GM21576 (cell line): Measurements from ENCODE around the gene ARHGAP33.

Experiments
- ATAC-seq: cut with Tn5 transposase; IDR thresholded peaks from one replicate; pipeline ENCODE4 v1.9.1; 2021; ENCODE audit warnings: mild to moderate bottlenecking, moderate library complexity; ENCODE audit not compliant: unreplicated experiment

The ARHGAP33 gene

DNA sequence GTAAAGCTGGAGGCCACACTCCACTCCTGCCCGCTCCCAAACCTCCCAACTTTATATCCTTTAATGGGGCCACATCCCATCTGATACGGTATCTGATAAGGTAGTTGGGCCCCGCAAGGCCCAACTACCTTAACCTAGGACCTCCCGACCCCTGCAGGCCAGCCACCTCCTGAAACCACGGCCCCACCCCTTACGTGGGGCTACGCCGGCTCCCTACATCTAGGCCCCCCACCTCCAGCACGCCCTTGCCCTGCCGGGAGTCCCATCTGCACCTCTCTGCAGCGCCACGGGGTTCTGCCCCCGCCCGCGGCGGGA is 35.3 kb upstream of the ARHGAP33 start:
- peak; percentile 11 for ATAC-seq

DNA sequence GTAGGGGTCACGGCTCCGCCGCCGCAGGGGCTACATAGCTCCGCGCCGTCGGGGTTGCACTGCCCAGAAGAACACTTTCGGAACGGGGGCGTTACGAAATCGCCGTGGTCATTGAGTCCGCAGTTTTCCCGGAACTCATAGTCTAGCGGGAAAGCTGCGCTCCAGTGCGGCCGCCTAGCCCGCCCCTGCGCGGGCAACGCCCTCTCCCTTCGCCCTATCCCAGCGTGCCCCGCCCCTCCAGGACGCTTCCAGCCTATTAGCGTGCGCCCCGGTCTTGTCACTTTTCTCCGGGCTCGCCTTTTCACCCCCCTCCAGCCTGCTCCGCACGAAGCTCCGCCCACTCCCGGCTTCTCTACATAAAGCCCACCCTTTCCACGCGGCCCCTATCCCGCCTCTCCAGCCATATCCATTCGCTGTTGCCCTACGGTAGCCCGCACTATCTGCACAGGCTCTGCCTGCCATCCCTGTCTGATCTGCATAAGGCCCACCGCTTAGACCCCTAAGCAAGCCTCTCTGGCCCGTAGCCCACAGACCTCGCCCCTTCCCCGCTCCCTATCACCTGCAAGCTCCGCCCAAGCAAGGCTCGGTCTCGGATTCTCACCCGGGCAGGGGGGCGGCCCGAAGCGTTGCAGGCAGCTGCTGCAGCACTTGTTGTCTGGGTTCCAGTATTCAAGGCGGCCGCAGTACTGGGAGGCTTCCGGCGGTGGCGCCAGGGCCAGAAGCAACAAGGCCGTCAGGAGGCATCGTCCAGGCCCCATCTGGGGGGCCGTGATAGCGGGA is 34.8 kb upstream of the ARHGAP33 start:
- ATAC-seq: peak; percentile 46

DNA sequence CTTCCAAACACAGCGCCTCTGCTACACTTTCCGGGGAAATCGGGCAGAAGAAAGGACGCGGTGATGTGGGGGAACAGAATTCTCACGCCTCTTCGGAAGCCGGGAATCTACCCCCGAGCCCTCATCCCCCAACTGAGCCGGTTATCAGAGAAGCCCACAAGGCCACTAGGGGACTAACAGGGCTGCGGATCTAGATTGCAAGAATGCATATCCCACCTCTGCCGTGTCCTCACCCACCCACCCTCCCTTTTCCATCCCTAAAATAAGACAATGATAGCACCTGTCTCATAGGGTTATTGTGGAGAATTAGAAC is 34.2 kb upstream of the ARHGAP33 start:
- no peak for ATAC-seq

DNA sequence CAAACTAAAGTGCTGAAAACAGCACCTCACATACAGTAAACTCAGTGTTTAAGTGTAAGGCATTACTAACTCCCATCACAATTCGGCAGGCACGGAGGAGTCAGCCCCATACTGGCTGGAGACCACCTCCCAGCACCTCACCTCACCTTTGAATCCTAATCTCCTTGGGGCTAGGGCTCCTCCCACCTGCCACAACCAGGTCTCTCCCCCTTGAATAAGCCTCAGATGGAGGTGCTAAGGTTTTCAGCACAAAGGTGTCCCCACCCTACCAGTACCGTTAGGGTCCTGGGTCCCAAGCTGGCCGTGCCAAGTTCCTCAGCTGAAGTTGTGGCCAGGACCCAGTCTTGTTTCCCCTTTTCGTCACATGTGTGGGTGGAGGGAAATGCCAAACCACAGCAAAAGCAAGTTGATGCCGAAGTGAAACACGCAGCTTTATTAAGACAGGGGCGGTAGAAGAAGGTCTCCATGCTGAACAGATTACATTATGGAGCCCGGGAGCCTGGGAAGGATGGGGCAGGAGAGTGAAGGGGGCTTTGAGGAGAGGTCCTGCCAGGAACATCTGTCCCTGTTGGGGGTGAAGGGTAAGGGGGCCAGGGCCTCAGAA is 33.1 kb upstream of the ARHGAP33 start, which contains the start of gene IGFLR1:
Gene IGFLR1, minus strand, starts transcription at position 332 of the 604 bp plus-strand sequence. CDS start 1,272 bp downstream, outside the sequence.
- ATAC-seq: no peak

DNA sequence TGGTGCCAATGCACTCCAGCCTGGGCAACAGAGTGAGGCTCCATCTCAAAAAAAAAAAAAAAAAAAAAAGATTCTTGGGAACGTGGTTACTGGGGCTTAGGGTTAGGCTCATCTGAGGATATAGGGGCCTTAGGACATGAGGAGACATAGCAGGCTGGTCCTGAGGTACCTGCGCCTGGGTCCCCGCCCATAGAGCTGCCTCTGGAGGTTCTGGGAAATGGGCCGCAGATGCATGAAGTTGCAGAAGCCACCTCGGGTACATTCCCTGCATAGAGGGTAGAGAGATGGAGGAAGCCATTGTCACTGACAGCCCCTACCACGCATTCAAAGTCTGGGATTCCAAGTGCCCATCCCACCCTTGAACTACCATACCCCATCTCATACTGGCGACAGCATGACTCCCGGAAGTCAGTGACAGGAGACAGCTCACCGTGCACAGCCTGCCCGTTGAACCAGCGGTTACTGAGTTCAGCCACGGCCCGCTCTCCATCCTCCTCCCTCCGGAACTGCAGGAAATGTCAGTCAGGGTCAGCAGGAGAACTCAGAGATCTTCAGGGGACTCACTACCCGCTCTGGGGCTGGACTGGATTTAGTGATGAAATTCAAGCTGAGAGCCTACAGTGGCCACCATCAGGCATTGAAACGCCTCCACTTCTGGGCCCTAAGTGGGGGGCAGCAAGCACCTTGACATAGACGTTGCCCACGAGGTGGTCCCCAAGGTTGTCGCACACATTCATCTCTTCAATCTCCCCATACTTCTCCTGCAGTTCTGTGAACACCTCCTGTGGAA is 31.5 kb upstream of the ARHGAP33 start:
- ATAC-seq: no peak

DNA sequence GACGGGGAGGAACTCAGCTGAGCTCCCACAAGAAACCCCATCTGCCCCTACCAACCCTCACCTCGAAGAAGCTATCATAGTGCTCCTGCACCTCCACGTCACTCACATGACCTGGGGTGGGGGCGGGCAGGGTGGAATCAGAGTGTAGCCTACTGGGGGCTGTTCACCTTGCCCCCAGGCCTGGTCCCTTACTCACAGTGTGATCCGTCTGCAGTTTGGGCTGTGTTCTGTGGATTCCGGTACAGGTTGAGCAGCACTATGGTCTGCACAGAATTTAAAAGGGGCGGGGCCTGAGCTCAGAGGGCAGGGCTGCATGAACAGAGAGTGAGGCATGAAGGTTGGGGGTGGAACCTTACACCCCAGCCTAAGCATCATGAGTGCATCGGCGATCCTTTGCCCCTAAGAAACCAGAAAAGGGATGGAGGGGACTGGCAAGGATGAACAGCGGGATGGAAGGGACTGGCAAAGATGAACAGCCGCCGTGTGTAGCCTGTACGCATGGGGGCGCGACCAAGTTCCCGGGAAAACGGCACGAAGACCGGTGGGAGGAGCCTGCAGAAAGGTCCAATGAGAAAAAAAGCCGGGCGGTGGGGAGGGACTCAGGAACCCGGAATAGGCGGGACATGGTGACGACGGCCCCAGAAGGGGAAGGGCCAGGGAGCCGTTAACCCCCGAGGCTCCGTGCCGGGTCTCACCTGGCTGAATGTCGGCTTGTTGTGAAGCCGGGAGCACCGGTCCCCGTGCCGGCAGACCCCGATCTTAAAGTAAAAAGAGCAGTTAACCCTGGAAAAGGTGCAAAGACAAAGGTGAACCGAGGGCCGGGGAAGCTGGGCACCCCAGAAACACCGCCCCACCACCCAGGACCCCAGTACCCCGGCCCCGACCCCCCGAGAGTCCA is 30.7 kb upstream of the ARHGAP33 start:
- ATAC-seq: peak; percentile 33

DNA sequence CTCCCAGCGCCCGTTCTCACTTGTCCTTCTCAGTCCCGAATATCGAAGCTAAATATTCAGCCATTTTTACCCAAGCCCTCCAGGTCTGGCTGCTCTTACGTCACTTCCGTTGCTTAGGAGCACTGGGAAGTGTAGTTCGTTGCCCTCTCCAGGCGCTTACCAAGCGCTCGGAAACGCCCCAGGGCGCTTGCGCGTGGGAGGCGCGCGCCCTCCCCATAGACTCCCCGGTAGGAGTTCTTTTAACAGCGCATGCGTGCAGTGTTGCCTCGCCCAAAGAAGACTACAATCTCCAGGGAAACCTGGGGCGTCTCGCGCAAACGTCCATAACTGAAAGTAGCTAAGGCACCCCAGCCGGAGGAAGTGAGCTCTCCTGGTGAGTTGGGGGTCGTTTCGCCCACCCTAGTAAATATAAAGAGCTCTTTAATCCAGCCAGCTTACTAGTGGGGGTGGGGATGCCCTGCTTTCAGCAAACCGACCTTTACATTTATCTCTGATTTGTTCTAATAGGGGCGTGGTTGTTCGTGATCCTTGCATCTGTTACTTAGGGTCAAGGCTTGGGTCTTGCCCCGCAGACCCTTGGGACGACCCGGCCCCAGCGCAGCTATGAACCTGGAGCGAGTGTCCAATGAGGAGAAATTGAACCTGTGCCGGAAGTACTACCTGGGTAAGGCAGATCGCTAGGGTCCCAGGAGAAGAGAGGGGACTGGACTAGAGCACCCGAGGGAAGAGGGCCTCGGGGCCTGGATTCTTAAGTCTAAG is 29.9 kb upstream of the ARHGAP33 start, which contains the start of the genes PSENEN and U2AF1L4:
Gene PSENEN, plus strand, starts transcription at position 324 of the 759 bp plus-strand sequence. Its CDS starts 280 bp downstream, at position 604.
Gene U2AF1L4, minus strand, starts transcription at position 91 of the 759 bp plus-strand sequence. Its CDS starts 27 bp downstream, at position 64.
- peak; percentile 36 for ATAC-seq

DNA sequence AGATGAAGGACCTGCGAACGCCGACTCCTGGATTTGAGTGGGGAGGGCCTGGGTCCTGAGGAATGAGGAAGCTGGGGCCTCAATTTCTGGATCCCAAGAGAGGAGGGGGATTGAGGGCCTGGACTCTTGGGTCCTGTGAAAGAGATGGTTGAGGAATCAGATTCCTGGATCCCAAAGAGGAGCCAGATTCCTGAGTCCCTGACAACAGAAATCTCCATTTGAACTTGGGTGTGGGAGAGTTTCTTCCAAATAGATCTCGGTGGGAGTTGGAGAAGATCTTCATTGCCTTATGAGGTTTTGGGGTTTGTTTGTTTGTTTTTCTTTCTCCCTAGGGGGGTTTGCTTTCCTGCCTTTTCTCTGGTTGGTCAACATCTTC is 29.3 kb upstream of the ARHGAP33 start:
- ATAC-seq: no peak

DNA sequence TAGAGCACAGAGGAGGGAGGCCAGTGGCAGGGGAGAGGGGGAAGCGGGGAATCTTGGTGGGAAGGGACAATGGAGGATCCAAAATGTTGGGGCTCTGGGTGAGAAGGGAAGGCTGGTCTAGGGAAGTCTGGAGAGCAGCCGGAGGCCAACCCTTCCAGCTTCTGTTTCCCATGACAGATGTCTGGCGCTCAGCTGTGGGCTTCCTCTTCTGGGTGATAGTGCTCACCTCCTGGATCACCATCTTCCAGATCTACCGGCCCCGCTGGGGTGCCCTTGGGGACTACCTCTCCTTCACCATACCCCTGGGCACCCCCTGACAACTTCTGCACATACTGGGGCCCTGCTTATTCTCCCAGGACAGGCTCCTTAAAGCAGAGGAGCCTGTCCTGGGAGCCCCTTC is 28.8 kb upstream of the ARHGAP33 start:
- ATAC-seq: no peak

DNA sequence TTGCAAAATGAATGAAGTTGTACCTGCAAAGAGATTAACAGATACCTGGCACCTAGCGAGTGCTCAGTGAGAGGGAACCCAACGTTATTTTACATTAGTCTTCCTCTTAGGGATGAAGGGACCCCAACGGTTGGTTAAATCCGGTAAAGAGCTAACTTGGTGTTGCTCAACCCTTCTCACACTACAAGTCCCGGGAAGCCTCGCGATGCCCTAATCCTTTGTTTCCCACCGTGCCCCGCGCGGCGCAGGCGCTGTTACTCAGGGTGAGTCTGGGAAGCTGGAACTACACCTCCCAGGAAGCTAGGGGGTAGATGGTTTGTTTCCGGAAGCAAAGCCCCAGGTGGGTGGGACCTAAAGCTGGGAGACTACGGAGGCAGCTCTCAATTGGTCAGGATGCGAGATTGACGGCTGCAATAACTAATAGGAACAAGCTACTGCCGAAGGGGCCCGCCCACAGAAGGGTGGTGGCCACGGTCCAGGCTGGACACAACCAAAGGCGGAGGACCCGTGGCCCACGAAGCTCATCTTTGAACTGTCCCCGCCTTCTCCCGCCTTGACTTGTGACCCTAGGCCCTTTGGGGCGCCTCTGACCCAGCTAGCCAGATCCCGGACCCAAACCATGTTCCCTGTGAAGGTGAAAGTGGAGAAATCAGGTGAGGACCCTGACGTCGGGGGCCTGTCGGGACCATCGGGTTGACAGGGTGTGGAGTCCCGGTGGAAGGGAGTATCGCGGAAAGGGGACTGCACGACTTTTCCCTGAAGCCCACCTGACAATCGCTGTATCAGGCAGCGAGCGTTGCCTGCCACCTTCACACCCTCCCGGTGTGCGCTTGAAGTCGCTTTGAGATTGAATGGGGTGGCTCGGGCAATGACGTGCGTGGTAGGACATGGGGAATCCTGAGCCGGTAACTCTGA is 27.0 kb upstream of the ARHGAP33 start, which contains the start of gene LIN37:
Gene LIN37, plus strand, starts transcription at position 471 of the 915 bp plus-strand sequence. Its CDS starts 149 bp downstream, at position 620.
- peak; percentile 65 for ATAC-seq

DNA sequence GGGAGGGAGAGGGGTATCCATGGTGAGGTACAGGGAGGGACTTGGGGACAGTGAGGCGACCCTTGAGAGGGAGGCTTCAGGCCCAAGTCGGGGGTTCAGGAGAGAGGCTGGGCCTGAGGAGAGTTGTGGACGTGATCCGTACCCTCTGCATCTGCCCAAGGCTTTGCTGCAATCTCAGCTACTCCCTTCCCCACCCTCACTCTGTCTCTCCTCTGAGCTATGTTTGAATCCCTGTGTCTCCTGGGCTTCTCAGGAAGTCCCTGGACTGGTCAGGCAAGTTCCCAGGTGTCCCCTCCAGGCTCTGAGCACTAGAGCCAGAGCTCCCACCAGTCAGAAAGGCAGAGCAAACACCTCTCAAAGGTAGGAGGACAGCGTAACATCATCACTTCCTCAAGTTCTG is 25.2 kb upstream of the ARHGAP33 start:
- no peak for ATAC-seq

DNA sequence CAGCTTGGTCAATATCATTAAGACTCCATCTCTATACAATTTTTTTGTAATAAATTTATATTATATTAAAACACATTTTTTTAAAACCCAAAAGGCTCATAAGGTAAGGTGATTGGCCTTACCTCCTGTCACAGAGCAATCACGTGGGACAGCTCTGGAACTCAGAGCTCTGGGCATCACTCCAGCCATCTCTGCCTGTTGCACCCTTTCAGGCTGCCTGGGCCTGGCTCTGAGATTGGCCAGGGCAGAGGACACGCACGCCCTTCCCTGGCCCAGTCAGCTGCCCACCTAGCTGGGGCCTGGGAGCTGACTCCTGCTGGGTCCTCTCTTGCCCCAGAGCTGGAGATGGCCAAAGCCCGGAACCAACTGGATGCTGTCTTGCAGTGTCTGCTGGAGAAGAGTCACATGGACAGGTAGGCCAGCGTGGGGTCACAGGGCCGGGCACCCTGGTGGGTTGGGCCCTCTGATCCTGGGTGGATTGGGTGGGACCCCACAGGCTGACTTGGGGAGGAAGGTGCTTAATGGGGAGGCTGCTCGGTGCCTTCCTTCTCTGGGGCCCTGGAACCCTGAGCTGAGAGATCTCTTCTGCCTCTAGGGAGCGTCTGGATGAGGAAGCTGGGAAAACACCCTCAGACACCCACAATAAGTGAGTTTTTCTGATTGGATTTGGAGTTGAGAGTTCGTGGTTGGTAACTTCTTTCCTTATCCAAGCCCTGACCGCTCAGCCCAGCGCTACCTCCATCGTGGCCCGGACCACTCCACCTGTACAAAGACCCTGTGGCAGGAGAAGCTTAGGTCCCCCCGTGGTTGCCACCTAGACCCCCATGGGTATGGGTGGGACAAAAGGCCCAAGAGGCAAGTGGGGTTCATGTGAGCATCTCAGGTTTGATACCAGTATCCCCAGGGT is 23.3 kb upstream of the ARHGAP33 start:
- no peak for ATAC-seq

DNA sequence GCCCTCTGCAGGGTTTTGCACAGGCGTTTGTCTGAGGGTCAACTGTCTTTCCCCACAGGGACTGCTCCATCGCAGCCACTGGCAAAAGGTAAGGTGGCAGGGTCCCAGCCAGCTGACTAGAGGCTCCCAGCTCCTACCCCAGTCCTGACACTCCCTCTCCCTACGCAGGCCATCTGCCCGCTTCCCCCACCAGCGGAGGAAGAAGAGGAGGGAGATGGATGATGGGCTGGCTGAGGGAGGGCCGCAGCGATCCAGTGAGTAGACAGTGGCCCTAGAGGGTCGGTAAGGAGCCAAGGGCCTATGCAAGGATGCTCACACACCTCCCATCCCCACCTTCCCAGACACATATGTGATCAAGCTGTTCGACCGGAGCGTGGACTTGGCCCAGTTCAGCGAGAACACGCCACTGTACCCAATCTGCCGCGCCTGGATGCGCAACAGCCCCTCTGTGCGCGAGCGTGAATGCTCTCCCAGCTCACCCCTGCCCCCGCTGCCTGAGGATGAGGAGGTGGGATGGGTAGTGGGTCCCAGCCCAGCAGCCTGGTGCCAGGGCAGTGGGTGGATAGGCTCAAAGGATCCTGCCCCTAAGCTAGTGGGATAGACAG is 22.5 kb upstream of the ARHGAP33 start:
- no peak for ATAC-seq

DNA sequence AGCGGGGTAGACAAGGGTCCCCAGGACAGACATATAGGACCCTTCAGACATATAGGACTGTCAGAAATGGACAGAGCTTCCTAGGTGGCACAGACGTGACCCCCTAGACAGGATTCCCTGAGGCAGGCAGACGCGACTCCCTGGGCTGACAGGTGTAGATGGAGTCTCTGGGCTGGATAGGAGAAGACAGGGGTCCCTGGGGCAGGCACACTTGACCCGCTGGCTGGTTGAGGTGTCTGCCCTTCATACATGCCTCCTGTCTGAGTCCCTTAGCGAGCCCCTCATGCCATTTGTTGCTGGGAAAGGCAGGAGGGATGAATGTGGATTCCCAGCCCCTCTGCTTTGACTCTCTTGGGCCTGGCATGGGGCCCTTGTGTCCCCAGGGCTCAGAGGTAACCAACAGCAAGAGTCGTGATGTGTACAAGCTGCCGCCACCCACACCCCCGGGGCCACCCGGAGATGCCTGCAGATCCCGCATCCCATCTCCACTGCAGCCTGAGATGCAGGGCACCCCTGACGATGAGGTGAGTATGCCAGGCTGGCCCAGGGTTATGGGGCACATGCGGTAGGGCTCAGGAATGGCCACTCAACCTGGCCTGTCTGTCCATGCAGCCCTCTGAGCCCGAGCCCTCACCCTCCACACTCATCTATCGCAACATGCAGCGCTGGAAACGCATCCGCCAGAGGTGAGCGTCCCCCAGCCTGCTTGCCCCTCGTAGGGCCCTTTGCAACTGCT is 21.6 kb upstream of the ARHGAP33 start:
- ATAC-seq: no peak

DNA sequence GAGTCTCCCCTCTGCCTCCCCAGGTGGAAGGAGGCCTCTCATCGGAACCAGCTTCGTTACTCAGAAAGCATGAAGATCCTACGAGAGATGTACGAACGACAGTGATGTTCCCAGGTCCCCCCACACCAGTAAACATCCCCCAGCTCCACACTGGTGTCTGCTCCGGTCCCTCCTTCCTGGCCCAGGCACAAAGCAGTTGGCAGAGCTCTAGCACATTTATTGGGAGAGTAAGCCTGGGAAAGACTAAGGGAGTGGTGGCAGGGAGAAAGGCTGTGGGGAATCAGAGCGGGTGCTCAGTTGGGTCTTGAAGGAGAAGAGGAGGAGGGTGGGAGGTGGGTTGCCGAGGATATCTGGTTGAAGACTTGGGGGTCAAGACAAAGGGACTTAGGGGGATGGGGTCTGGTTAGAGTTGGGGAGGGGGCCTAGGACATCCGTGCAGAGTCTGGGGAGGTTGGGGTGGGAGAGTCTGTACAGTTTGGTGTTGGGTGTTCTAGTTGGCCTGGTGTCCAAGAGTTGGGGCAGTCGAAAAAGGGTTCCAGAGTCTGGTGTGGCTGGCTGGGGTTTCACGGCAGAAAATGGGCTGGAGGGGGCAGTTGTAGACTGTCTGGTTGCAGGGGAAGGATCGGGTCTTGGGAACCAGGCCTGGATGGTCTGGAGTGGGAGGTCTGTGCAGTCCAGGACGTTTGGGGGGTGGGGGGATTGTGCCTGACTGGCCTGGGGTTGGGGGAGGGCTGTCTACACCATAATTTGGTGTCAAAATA is 20.8 kb upstream of the ARHGAP33 start:
- ATAC-seq: no peak

DNA sequence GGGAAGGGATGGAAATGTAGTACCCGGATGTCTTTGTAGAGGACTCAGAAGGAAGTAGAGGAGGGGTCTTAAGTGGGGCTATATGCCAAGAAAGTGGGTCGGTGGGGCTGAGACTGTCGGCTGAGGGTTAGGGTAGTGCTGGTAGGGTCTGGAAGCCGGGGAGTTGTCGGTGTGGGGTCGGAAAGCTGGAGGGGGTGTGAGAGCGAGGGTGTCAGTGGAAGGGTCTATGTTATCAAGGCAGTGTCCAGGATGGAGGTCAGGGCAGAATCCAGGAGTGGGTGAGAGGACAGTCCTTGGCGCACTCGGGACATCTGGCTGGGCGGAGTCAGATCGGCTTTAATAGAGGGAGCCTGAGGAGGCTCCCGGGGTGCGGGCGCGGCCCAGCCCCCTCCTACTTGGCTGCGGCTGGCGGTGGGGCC is 20.2 kb upstream of the ARHGAP33 start:
- ATAC-seq: no peak
